Upper lobe of left lung (tissue), 4 donors: ENCODE measurements around the gene COASY.

Experiments
- CTCF ChIP-seq, 6 experiments: fragments of 450-650 bp in 4 of 6; fragments of 200-600 bp in 2 of 6; sonication (generic) in 2 of 6; IDR thresholded peaks; one replicate each; pipeline ENCODE4 v1.5.1; 2016 to 2019; ENCODE audit warnings: antibody characterized with exemption in 6 of 6
- EP300 ChIP-seq, 4 donors: sonication (generic); formaldehyde crosslinking; IDR thresholded peaks; one replicate each; pipeline ENCODE4 v1.5.1; 2017; ENCODE audit warnings: antibody characterized with exemption in 4 of 4, control low read depth in 2 of 4
- POLR2A ChIP-seq, 4 donors: fragments of 450-650 bp; IDR thresholded peaks; one replicate each; pipeline ENCODE4 v1.5.1; 2016 to 2017; ENCODE audit warnings: antibody characterized with exemption in 4 of 4, mild to moderate bottlenecking in 2 of 4

- TF ChIP-seq POLR2A (IDR thresholded peaks at IDR 0.05) (no peak), CTCF (IDR thresholded peaks at IDR 0.05) (no peak), EP300 (IDR thresholded peaks at IDR 0.05) (no peak)
Measured at GRCh38 chr17:42543190-42544079, 18.5 kb upstream of the COASY start.
